Embryonic facial prominence (tissue), 1 donor: ENCODE measurements around the gene MTUS2.

ENCODE experiments used
- DNase-seq: peaks from one replicate; pipeline ENCODE4 v3.0.0-alpha.2; 2016; ENCODE audit errors: extremely low spot score

MTUS2 gene

GRCh38 chr13:29507356-29507755 lies 687.2 kb downstream of the MTUS2 start:
- DNase-seq = no peak

- DNase-seq = no peak
Measured at GRCh38 chr13:29508130-29508875, 688.2 kb downstream of the MTUS2 start.

- no peak for DNase-seq
Measured at GRCh38 chr13:29508876-29509252, 688.7 kb downstream of the MTUS2 start.

- no peak for DNase-seq
Measured at GRCh38 chr13:29509999-29510589, 690.0 kb downstream of the MTUS2 start.

- no peak for DNase-seq
Measured at GRCh38 chr13:29510651-29511084, 690.5 kb downstream of the MTUS2 start.

- no peak for DNase-seq
Measured at GRCh38 chr13:29511106-29511796, 691.1 kb downstream of the MTUS2 start.

- no peak for DNase-seq
Measured at GRCh38 chr13:29511980-29512379, 691.8 kb downstream of the MTUS2 start.

- no peak for DNase-seq
Measured at GRCh38 chr13:29513002-29513980, 693.2 kb downstream of the MTUS2 start.

GRCh38 chr13:29513981-29514719 lies 694.0 kb downstream of the MTUS2 start:
- DNase-seq = no peak

GRCh38 chr13:29514720-29515310 lies 694.7 kb downstream of the MTUS2 start:
- DNase-seq = no peak

GRCh38 chr13:29515372-29515771 lies 695.2 kb downstream of the MTUS2 start:
- DNase-seq = no peak

GRCh38 chr13:29516012-29516411 lies 695.9 kb downstream of the MTUS2 start:
- no peak for DNase-seq

- no peak for DNase-seq
Measured at GRCh38 chr13:29516880-29517279, 696.7 kb downstream of the MTUS2 start.

GRCh38 chr13:29519921-29520320 lies 699.8 kb downstream of the MTUS2 start:
- DNase-seq = no peak

- DNase-seq = peak; percentile 60
Measured at GRCh38 chr13:29520671-29521070, 700.5 kb downstream of the MTUS2 start.

- DNase-seq = no peak
Measured at GRCh38 chr13:29521336-29521735, 701.2 kb downstream of the MTUS2 start.

GRCh38 chr13:29522044-29522685 lies 702.0 kb downstream of the MTUS2 start:
- DNase-seq = no peak

GRCh38 chr13:29523199-29523961 lies 703.2 kb downstream of the MTUS2 start:
- no peak for DNase-seq

- DNase-seq = no peak
Measured at GRCh38 chr13:29524176-29524575, 704.0 kb downstream of the MTUS2 start.
